Measurements from ENCODE around the gene PTPRN2. TPM values are rescaled to one million over a fixed set of nuclear protein-coding genes. Genes with fewer than 3 reads are reported as not detected.

The PTPRN2 gene
- total and polyA plus RNA-seq, 2 donors (not counting 3 experiments of a cell fraction or from before 2014, with no cell fraction given) = 0.62 to 0.88 TPM

- Histone ChIP-seq H4K20me1 (replicated peaks; ENCODE audit: control insufficient read depth, extremely low read depth, insufficient read depth, low read length) (no peaks in the 10 kb centered on the region), H3K9ac (replicated peaks; ENCODE audit: extremely low read depth, insufficient read depth, low read length) (no peak overlapping the region), H3K27me3 (ENCODE audit: control insufficient read depth in 2 of 2, insufficient read depth in 2 of 2, low read length in 2 of 2) (no peaks in the 10 kb centered on the region), H2AFZ (ENCODE audit: low read depth, low read length) (no peak overlapping the region), H3K27ac (ENCODE audit: insufficient read depth, low read depth, low read length) (no peak overlapping the region), H3K4me2 (ENCODE audit: insufficient read depth, low read length) (no peak overlapping the region), H3K4me3 (replicated peaks in 1 of 3; ENCODE audit: insufficient read depth in 1 of 3, low read depth in 1 of 3, low read length in 3 of 3) (no peak overlapping the region), H3K4me1 (ENCODE audit: control insufficient read depth, extremely low read depth, insufficient read depth, low read length) (no peaks in the 10 kb centered on the region), H3K9me3 (replicated peaks; ENCODE audit: control insufficient read depth, insufficient read depth, low read length) (peaks cover 7% of the 10 kb centered on the region), H3K9me1 (replicated peaks; ENCODE audit: control insufficient read depth, extremely low read depth, insufficient read depth, low read length) (no peaks in the 10 kb centered on the region), H3K36me3 (ENCODE audit: control insufficient read depth in 2 of 2, extremely low read depth in 1 of 2, insufficient read depth in 2 of 2, low read length in 2 of 2) (no peaks in the 10 kb centered on the region), H3K79me2 (ENCODE audit: control insufficient read depth, insufficient read depth, low read length) (no peaks in the 10 kb centered on the region)
- intact Hi-C loops (cut with micrococcal nuclease) (no loop called here), dilution Hi-C loops (cut with MboI; ENCODE audit: extremely low pct_ligation_motif_present, low sequenced_read_pairs) (no loop called here)
- DNase-seq (ENCODE audit: low read depth, low spot score) = no peak
- no peak for FAIRE-seq
- ChIA-PET POLR2A (no interaction called here), CTCF (no interaction called here)
- no TSS peak for BruUV-seq (replicated peaks)
- TF ChIP-seq JUN (IDR thresholded peaks at IDR 0.05; ENCODE audit: borderline replicate concordance, insufficient read depth, insufficient read length, low read depth) (no peak), MYC (IDR thresholded peaks at IDR 0.05; ENCODE audit: low read depth, low read length) (no peak), GATA2 (IDR thresholded peaks at IDR 0.05; ENCODE audit: insufficient read depth, insufficient read length, low read depth, low read length) (no peak), FOS (IDR thresholded peaks at IDR 0.05; ENCODE audit: borderline replicate concordance, insufficient read depth, low read length) (no peak), CTCF (IDR thresholded peaks at IDR 0.05; ENCODE audit: extremely low read depth in 1 of 2, insufficient read depth in 1 of 2, low read depth in 1 of 2, low read length in 2 of 2) (no peak), POLR2A (IDR thresholded peaks at IDR 0.05; ENCODE audit: low read depth, low read length) (no peak), EZH2 (IDR thresholded peaks at IDR 0.05; ENCODE audit: borderline replicate concordance, low read depth, low read length, severe bottlenecking) (no peak), POLR2AphosphoS5 (IDR thresholded peaks at IDR 0.05; ENCODE audit: insufficient read depth, low read depth, low read length) (no peak), MAX (IDR thresholded peaks at IDR 0.05; ENCODE audit: insufficient read depth, insufficient read length) (no peak)
Measured at GRCh38 chr7:157984423-157985163, 603.0 kb downstream of the PTPRN2 start.

All from endothelial cell of umbilical vein (primary cell).